NAMALWA (cell line): ENCODE data around the gene NAALADL2.
A peak's percentile ranks its signal among the peaks of the same experiment; 100 is the strongest.
"Not testable (repeated sequence)": the region's sequence is repeated elsewhere in the genome, so short reads cannot be mapped to it uniquely, and the experiment has no call there.

Experiments used
- DNase-seq: peaks from one replicate; pipeline ENCODE4 v3.0.0-alpha.2; 2015; ENCODE audit warnings: low spot score

NAALADL2 gene

DNA sequence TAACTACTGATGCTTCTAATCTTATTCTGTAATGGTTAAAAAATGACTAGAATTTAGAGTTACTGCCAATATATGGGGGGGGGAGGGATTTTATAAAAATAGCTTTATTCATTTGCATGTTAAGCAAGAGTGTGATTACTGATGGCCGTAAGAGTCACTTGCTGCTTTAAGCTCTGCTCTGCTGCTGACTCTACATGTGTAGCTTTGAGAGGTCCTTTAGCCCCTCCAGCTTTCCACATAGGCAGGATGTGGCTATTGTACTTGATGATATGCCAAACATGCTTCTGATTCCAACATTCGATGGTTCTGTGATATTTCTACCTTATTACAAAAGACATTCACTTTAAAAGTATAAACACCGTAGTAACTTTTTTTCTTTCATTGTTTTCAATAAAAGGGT lies 511.3 kb downstream of the NAALADL2 start:
- DNase-seq = not testable (repeated sequence)

DNA sequence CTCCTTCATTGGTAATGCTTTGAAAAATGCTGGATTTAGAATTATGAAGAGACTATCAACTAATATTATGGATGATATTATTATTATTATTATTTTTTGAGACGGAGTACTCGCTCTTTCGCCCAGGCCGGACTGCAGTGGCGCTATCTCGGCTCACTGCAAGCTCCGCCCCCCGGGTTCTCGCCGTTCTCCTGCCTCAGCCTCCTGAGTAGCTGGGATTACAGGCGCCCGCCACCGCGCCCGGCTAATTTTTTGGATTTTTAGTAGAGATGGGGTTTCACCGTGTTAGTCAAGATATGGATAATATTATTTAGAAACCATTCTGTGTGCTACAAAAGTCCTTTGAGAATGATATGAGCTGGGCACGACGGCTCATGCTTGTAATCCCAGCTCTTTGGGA lies 512.1 kb downstream of the NAALADL2 start:
- DNase-seq = not testable (repeated sequence)

DNA sequence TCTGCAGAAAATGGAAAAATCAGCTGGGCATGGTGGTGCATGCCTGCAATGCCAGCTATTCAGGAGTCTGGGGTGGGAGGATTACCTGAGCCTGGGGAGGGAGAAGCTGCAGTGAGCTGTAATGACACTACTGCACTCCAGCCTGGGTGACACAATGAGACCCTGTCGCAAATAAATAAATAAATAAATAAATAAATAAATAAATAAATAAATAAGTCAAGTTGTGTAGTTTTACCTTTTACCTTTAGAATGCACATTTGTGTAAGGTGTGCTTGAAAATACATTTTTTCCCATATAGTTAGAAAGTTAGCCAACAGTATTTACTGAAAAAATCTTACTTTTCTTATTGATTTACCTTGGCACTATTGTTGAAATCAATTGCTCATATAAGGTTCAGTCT lies 515.6 kb downstream of the NAALADL2 start:
- no peak for DNase-seq

DNA sequence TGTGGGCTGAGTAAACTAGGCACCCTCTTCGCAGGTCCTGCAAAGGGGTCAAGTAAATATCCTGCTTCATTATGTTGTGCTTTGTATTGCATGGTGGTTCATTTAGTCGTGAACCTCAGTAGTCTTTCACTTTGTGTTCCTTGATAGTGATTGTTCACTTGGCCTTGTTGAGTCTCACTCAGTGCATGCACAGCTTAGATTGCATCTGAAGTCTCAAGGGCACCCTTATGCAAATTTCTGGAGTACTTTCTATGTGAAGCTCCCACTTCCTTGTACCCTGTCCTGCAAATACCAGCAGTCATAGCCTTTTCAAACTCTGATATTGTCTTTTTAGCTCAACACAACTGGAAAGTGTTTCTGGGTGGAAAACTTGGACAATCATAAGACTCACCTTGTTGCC lies 519.2 kb downstream of the NAALADL2 start:
- DNase-seq = peak; percentile 44

DNA sequence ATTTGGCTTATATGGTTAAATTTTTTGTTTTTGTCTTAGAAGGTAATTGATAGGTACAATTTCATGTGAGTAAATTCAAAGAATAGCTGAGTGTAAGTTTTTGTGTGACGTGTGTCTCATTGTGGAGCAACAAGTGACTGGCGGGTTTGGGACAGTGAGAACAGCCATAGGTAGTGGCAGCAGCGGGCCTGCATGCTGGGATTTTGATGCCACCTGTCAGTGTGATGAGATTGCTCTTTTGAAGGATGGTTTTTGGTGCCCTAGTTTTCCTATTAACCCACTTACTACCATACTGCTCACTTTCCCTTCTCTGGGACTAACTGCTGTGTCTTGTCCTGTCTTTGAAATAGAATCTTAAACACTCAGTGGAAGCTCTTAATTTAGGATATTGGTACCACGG lies 522.6 kb downstream of the NAALADL2 start:
- no peak for DNase-seq

DNA sequence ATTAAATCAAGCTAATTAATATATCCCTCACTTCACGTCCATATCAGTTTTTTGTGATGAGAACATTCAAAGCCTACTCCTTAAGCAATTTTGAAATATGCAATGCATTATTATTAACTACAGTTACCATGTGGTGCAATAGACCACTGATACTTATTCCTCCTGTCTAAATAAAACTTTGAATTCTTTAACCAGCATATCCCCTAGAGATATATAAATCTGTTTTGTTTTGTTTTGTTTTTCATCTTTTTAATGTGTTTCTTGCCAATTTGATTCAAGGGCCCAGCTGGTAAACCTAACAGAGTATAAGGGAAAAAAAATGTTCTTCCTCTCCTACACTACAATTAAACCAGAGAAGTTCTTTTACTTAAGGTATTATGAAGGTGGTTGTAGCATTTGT lies 524.2 kb downstream of the NAALADL2 start:
- no peak for DNase-seq

DNA sequence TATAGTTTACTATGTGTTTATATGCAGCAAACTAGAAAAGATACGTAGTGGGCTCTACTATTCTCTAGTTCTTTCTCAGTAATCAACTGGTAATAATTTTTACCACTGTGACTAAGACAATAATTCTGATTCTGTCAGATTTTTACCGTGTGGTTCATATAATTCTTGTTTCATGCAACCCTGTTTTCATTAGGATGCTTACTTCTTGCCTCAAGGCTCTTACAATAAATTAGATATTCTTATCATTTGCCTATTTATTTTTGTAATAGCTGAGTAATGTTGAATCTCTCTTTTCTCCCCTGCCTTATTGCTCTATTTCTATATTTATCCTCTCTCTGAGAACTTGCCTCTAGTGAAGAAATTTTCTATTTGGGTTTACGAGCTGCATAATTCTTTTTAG lies 524.7 kb downstream of the NAALADL2 start:
- no peak for DNase-seq

DNA sequence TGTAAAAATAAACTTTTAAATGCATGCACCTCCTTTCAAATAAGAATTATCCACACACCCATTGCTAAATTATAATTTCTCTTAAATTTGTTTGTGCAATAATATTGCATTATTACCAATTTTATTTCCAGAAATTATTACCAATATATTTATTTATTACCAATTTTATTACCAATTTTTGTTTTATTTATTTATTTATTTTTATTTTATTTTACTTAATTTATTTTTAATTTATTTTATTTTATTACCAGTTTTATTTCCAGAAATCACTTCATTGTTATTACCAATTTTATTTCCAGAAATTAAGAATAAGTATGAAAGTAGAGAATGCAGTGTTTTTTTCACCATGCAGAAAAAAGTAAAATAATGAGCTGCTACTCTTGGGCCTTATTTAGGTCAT lies 525.4 kb downstream of the NAALADL2 start:
- no peak for DNase-seq

DNA sequence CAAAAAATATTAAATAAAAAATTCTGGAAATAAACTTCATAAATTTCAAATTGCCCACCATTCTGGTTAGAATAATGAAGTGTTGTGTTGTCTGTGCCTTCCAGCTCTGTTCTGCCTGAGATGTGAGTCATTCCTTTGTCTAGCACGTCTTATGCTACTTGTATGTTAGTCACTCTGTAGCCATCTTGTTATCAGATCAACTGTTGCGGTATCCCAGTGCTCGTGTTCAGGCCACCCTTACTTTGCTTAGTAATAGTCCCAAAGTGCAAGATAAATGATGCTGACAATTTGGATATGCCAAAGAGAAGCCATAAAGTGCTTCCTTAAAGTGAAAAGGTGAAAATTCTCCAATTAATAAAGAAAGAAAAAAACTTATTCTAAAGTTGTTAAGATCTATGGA lies 527.5 kb downstream of the NAALADL2 start:
- DNase-seq = no peak

DNA sequence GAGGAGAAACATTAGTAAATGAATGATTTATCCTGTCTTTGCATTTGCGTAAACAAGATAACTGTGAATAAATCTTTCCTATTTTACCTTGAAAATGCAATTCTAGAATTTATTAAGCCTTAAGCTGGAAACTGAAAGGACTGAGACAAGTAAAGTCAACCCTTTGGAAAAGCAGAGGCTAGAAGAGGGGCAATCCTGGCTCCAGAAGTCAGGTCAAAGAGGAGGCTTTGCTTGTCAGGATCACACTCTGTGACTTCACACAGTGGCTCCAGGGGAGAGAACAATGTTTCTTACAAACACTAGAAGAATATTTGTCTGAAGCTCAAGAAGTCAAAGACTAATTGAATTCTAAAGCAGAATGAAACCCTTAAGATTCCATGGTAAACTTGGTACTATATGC lies 530.4 kb downstream of the NAALADL2 start:
- DNase-seq = no peak

DNA sequence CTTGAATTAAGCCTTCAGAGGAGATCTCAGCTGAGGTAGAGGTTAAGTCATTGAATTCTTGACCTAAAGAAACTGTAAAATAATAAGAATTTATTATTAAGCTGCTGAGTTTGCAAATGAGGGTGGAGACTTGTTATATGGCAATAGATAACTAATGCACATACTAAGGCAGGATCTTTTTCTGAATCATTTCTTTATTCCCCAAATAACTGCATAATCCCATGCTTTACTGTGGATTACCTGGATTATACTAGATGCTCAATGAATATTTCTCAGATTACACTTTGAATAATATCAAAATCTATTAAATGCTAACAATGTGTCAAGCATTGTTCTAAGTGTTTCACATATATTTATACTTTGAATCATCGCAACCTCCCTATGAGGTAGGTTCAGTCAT lies 532.5 kb downstream of the NAALADL2 start:
- DNase-seq = no peak

DNA sequence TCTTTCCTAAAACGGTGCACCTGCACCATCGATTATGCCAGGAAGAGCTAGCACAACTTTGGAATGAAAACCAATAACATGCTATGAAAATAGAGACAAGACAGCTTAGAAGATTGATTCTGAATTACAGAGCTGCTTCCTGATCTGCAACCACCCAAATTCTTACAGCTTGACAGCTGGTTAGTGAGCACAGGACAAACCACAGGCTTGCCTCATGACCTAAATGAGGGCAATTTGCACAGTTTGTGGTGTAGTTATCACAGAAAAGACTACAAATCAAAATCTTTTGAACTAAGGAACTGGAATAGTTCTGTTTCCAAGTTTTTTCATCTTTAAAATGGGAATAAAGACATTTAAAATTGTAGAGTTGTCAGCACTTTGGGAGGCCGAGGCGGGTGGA lies 533.5 kb downstream of the NAALADL2 start:
- DNase-seq = no peak

DNA sequence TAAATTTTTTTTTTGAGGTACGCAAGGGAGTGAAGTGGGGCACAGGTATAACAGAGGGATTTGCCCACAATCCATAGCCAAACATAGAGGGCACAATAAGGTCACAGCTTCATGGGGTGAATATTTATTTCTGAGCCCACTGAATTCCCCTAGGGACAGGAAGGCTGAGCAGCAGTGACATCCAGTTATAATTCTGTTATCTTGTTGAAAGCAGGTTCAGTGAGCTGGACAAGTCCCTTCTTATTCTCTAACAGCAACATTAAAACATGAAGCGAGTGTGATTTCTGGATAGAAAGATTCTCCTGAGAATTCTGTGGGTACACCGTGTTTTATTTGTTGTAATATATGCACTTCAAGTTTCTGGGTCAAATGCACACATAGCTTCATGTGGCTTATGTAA lies 538.2 kb downstream of the NAALADL2 start:
- no peak for DNase-seq

DNA sequence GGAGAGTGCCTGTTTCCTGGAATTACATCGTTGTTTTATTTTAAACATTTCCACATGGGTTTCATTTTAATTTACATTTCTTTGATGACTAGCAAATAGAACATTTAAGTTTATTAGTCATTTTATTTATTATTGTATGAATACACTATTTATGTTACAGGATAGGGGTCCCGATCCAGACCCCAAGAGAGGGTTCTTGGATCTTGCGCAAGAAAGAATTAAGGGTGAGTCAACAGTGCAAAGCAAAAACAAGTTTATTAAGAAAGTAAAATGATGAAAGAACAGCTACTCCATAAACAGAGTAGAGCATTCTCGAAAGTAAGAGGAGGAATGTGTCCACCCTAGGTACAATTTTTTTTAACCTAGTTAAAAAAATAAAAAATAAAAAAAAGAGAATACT lies 539.5 kb downstream of the NAALADL2 start:
- DNase-seq = no peak

DNA sequence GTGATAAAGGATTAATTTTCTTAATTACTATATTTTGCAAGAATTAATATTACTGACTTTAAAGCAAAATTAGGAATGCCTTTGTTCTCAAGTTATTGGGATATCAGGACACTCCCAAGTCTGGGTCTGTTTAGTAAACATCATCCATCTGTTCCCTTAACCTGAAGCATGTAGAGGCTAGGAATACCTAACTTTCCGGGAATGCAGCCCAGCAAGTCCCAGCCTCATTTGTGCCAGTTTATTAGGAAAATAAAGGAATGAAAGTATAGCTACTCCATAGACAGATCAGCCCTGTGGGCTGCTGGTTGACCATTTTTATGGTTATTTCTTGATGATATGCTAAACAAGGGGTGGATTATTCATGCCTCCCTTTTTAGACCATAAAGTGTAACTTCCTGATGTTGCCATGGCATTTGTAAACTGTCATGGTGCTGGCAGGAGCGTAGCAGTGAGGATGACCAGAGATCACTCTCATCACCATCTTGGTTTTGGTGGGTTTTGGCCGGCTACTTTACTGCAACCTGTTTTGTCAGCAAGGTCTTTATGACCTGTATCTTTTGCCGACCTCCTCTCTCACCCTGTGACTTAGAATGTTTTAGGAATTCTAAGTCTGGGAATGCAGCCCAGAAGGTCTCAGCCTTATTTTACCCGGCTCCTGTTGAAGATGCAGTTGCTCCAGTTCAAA lies 540.2 kb downstream of the NAALADL2 start:
- no peak for DNase-seq

DNA sequence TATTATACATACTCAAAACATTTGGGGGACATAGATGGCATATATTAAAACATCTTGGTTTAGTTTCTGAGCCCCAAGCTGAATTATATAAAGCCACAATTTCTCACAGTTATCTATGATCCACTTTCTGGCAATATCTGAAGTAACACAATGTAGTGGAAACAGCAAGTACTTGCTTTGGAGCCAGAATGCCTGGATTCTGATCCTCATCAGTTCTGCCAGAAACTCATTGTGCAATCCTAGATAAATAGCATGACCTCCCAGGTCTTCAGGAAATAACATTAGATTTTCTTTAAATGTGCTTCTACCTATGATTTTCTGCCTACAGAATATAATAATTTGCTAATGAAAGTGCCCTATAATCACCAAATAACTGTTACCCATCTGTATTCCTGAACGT lies 544.9 kb downstream of the NAALADL2 start:
- no peak for DNase-seq

DNA sequence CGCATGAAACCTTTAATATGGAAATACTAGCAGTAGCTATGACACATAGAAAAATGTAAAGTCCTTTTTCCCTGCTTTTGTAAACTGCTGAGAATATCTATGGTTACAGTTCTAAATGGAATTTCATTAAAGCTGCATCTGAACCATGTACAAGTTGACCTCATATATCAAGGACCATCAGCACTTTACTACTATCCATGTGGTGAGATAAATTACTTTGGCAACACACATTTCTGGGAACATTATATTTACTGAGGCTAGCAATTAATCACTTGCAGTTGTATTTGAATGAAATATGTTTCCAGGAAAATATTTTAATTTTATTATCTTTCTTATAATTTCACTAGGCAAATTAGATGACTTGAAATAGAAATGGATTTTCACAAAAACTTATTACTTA lies 545.5 kb downstream of the NAALADL2 start:
- DNase-seq = no peak

DNA sequence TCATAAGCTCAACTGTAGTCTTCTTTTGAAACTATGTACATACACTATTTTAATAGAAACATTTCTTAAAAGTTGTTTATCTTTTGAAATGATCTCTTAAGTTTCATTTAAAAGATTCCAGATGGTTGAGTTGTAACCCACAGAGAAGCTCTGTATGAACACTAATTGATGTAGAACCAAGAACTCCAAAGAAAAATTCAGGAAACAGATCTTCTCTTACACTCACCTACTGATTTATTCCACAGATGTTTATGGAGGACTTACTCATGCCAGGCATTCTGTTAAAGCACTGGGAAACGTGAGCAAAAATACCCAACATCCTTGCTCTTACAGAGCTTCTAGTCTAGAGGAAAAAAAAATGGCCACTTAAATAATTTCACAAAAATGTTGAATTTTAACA lies 551.1 kb downstream of the NAALADL2 start:
- DNase-seq = no peak

DNA sequence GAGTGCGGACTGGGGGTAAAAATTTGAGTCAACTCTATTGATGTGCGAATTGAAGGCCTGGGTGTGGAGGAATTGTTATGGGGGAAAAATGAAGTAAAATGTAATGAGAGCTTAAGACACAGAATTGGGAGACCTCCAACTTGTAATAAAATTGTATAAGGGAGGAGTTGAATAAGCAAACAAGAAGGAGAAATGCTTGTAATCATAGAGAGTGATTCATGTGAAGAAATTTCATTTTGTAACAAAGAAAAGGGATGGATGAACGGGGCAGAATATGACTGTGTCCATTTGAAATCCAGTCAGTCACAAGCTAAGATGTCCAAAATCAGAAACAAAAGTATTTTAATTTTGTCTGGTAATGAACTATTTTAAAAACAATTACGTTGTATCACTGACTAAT lies 552.3 kb downstream of the NAALADL2 start:
- no peak for DNase-seq

DNA sequence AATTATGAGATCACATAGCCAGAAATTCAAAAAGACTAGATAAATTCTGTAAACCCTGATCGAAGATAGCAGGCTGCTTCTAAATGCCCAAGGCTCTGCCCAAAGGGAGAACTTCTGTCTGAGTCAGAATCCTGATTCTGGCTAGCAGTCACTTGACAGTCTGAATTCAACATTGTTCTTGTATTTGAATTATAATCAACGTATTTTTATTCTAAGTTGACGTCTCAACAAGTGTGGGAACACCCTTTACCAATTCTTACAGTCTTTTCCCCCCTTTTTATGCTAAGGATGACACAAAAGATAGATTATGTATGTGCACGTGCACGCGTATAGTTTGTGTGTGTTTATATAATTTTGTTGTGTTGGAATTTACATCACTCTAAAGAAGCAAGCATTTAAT lies 552.8 kb downstream of the NAALADL2 start:
- no peak for DNase-seq

DNA sequence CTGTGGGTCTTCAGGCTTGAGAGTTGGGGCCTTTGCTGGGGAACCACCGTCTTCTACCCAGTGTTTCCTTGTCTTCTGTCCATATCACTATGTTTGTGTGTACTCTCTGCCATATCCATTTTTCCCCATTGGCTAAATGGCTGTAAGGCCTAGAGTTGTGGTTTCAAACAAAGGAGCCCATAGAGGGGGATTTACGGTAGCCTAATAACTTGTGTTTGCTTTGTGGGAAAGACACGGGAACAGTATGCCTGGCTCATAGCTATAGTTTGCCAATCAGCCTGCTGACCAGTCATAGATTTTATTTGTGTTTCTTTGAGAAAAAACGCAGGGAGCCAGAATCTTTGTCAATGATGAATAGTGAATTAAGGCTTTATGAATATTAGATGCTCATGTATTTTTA lies 554.8 kb downstream of the NAALADL2 start:
- no peak for DNase-seq

DNA sequence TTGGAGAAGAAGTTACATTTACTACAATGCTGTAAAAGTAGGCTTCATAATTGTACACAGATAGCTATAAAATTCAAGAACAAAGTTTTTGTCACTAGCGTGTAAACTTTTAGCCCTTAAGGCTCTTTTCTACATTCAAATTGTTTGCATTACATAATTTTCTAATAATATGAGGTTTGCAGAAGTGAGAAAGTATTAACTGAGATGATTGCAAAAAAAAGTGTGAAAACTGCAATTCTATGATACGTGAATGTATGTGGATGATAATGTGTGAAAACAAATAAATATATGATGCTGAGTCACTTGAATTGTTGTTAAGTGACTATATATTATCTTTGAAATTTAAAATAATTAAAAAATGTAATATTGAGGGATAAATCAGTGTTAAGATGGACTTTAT lies 557.5 kb downstream of the NAALADL2 start:
- DNase-seq = no peak

DNA sequence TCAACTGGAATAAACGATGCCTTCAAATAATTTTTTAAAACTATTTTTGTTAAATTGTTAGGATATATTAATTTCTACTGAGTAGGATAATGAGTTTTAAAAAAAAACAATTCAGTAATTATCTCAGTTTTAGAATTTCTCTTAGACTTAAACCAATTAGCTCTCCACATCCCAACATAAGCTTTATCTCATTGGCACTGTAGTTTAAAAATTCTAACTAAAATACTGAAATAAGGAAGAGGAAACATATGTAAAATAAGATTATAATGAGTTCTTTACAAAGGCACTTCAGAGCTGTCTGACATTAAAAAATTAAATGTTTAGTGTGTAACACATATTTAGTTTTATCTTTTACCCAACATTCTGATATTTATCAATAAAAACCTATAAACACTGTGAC lies 558.3 kb downstream of the NAALADL2 start:
- no peak for DNase-seq

DNA sequence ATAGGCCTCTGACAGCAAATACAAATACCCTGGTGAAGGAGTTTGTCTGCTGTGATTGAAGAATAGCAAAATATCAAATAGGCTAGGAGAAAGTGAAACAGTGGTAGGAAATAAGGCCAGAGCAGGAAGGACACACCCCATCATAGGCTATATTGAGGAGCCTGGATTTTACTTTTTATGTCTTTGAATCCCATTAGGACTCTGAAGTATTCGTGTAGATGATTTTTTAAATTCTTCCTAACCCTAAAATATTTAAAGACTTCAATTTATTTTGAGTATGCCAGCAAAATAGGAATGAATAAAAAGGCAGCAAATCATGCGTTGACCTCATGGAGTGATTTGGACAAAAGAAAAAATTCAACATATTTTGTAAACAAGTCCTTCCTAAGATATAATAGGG lies 562.8 kb downstream of the NAALADL2 start:
- no peak for DNase-seq

DNA sequence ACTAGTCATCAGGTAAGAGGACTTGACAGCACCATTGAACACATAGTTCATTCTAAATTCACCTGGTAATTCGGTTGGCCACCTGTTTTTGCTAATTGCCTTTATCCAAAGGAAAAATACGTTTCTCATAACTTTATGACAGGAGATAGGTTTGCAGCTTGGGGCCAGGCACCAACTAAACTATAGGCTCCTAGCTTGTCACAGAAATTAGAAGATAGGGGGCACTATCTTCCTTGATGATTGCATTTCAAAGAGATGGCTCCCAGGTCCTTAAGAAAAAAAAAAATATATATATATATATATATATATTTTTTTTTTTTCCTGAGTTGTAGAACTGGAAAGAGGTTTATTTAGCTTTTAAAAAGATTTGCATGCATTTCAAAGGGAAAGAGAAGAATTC lies 563.6 kb downstream of the NAALADL2 start:
- DNase-seq = peak; percentile 39
